Endothelial cell of umbilical vein (primary cell): ENCODE measurements around the gene SYT14. TPM values are rescaled to one million over a fixed set of nuclear protein-coding genes. Genes with fewer than 3 reads are reported as not detected.

Source experiments
- BruUV-seq: library from RNA; stranded (reverse); fragments of 400-500 nt; replicated peaks from 2 replicates; lab custom pipeline; 2021; lab: Mats Ljungman, UMichigan
- CTCF ChIA-PET: fragments of 300-600, 350-600 bp; sonication (Branson Sonifier 250); formaldehyde crosslinking; loops from one replicate; lab custom pipeline; 2021; ENCODE audit warnings: antibody characterized with exemption, inconsistent platforms; lab: Charles Lee
- POLR2A ChIA-PET: fragments of 300-600, 350-600 bp; sonication (Branson Sonifier 250); formaldehyde crosslinking; loops from one replicate; lab custom pipeline; 2021; ENCODE audit warnings: antibody characterized with exemption, inconsistent platforms; lab: Charles Lee
- DNase-seq: peaks from one replicate; pipeline ENCODE4 v3.0.0-alpha.2; 2011; ENCODE audit warnings: low read depth, low spot score
- FAIRE-seq: peaks from 2 replicates; lab custom pipeline; 2011; peaks lifted over from hg19 to GRCh38; lab: Jason Lieb, UNC
- H2AFZ ChIP-seq: 2 replicates; pipeline ENCODE4 v1.6.0; 2012; ENCODE audit warnings: low read depth, low read length, control low read depth, inconsistent platforms
- H3K27ac ChIP-seq: 2 replicates; pipeline ENCODE4 v1.5.1; 2011; ENCODE audit warnings: low read depth, mild to moderate bottlenecking, control low read depth, low read length, moderate library complexity; ENCODE audit not compliant: insufficient read depth
- H3K27me3 ChIP-seq, 2 experiments: 2 replicates each; pipeline versions ENCODE4 v1.6.0 to v1.6.1; 2011; ENCODE audit warnings: low read length in 2 of 2, mixed read lengths in 1 of 2; ENCODE audit not compliant: control insufficient read depth in 2 of 2, insufficient read depth in 2 of 2
- H3K36me3 ChIP-seq, 2 experiments: 2 replicates in 1 of 2; 3 replicates in 1 of 2; pipeline ENCODE4 v1.5.1; 2011; ENCODE audit warnings: low read length in 2 of 2, mild to moderate bottlenecking in 1 of 2, moderate library complexity in 1 of 2; ENCODE audit not compliant: control insufficient read depth in 2 of 2, insufficient read depth in 2 of 2; ENCODE audit errors: extremely low read depth in 1 of 2
- H3K4me1 ChIP-seq: 3 replicates; pipeline ENCODE4 v1.5.1; 2011; ENCODE audit warnings: mild to moderate bottlenecking, low read length; ENCODE audit not compliant: control insufficient read depth, insufficient read depth; ENCODE audit errors: extremely low read depth
- H3K4me2 ChIP-seq: 2 replicates; pipeline ENCODE4 v1.6.1; 2011; ENCODE audit warnings: low read length, control low read depth, mixed read lengths; ENCODE audit not compliant: insufficient read depth
- H3K4me3 ChIP-seq, 3 experiments: fragments of 200-600 bp in 1 of 3; sonication (generic), shearing (Covaris generic) in 1 of 3; replicated peaks in 1 of 3; 2 replicates each; pipeline ENCODE4 v1.5.1; 2011 to 2016; ENCODE audit warnings: control low read depth in 3 of 3, low read length in 3 of 3, mild to moderate bottlenecking in 2 of 3, inconsistent platforms in 1 of 3, low read depth in 1 of 3, moderate library complexity in 1 of 3; ENCODE audit not compliant: insufficient read depth in 1 of 3
- H3K79me2 ChIP-seq: 2 replicates; pipeline ENCODE4 v1.6.0; 2012; ENCODE audit warnings: low read length, inconsistent platforms; ENCODE audit not compliant: control insufficient read depth, insufficient read depth
- H3K9ac ChIP-seq: replicated peaks from 2 replicates; pipeline ENCODE3; 2011; ENCODE audit warnings: low read length, control low read depth; ENCODE audit not compliant: insufficient read depth; ENCODE audit errors: extremely low read depth
- H3K9me1 ChIP-seq: replicated peaks from 3 replicates; pipeline ENCODE4 v1.6.0; 2011; ENCODE audit warnings: mild to moderate bottlenecking, low read length; ENCODE audit not compliant: control insufficient read depth, insufficient read depth; ENCODE audit errors: extremely low read depth
- H3K9me3 ChIP-seq: replicated peaks from 2 replicates; pipeline ENCODE4 v1.5.1; 2012; ENCODE audit warnings: low read length, inconsistent platforms; ENCODE audit not compliant: control insufficient read depth, insufficient read depth
- H4K20me1 ChIP-seq: replicated peaks from 2 replicates; pipeline ENCODE3; 2011; ENCODE audit warnings: mild to moderate bottlenecking, low read length; ENCODE audit not compliant: control insufficient read depth, insufficient read depth; ENCODE audit errors: extremely low read depth
- CTCF ChIP-seq, 2 donors: IDR thresholded peaks; 1 replicate in 1 of 2; 2 replicates in 1 of 2; pipeline ENCODE4 v1.5.1; 2011; ENCODE audit warnings: low read length in 2 of 2, mild to moderate bottlenecking in 2 of 2, moderate library complexity in 2 of 2, control low read depth in 1 of 2, inconsistent platforms in 1 of 2, low read depth in 1 of 2; ENCODE audit not compliant: insufficient read depth in 1 of 2; ENCODE audit errors: extremely low read depth in 1 of 2
- EZH2 ChIP-seq: IDR thresholded peaks from 2 replicates; pipeline ENCODE4 v1.6.1; 2012; ENCODE audit warnings: borderline replicate concordance, low read depth, mild to moderate bottlenecking, moderate library complexity, low read length, inconsistent platforms; ENCODE audit not compliant: severe bottlenecking
- FOS ChIP-seq: IDR thresholded peaks from 2 replicates; pipeline ENCODE4 v1.6.1; 2011; ENCODE audit warnings: mild to moderate bottlenecking, low read length, moderate library complexity, borderline replicate concordance; ENCODE audit not compliant: insufficient read depth
- GATA2 ChIP-seq: IDR thresholded peaks from 2 replicates; pipeline ENCODE4 v1.7.0; 2011; ENCODE audit warnings: low read depth, mild to moderate bottlenecking, moderate library complexity, mixed read lengths, low read length; ENCODE audit not compliant: insufficient read length, insufficient read depth
- JUN ChIP-seq: IDR thresholded peaks from 2 replicates; pipeline ENCODE4 v1.6.1; 2011; ENCODE audit warnings: borderline replicate concordance, low read depth; ENCODE audit not compliant: insufficient read length, insufficient read depth
- MAX ChIP-seq: IDR thresholded peaks from 2 replicates; pipeline ENCODE4 v1.6.1; 2011; ENCODE audit not compliant: insufficient read depth, insufficient read length
- MYC ChIP-seq: IDR thresholded peaks from one replicate; pipeline ENCODE4 v1.6.1; 2011; ENCODE audit warnings: mild to moderate bottlenecking, low read depth, low read length
- POLR2A ChIP-seq: IDR thresholded peaks from 2 replicates; pipeline ENCODE4 v1.6.1; 2012; ENCODE audit warnings: low read depth, mild to moderate bottlenecking, control low read depth, low read length
- POLR2AphosphoS5 ChIP-seq: IDR thresholded peaks from 2 replicates; pipeline ENCODE4 v1.6.1; 2012; ENCODE audit warnings: low read depth, mild to moderate bottlenecking, control low read depth, low read length, moderate library complexity; ENCODE audit not compliant: insufficient read depth
- dilution Hi-C: fragments of 300-500 bp; cut with MboI; formaldehyde crosslinking; loops from one replicate; pipeline ENCODE4 v1.15.0; 2019; ENCODE audit warnings: low sequenced_read_pairs; ENCODE audit not compliant: extremely low pct_ligation_motif_present
- intact Hi-C: fragments of 100-400 bp; cut with micrococcal nuclease; formaldehyde crosslinking; loops from one replicate; pipeline ENCODE4 v1.10.0; 2022
- polyA plus RNA-seq, 4 experiments: library from polyadenylated mRNA; depleted of rRNA in 3 of 4; stranded (reverse) in 3 of 4; unstranded in 1 of 4; fragments of >200 nt; gene quantifications; 2 replicates each; pipeline versions ENCODE4 v1.2.1 to v1.2.3, GENCODE V29; 2011 to 2012; ENCODE audit warnings: missing spikeins in 1 of 4
- total RNA-seq: library from RNA; stranded (reverse); gene quantifications from 2 replicates; pipeline ENCODE4 v1.2.3, GENCODE V29; 2021

Gene SYT14
- total and polyA plus RNA-seq, 2 donors (not counting 3 experiments of a cell fraction or from before 2014, with no cell fraction given), result 0.08 to 0.18 TPM

GRCh38 chr1:209989525-209989924 is 51.5 kb downstream of the SYT14 start:
- H2AFZ ChIP-seq, result no peak overlapping the region
- H3K9me3 ChIP-seq, result no peaks in the 10 kb centered on the region
- no peaks in the 10 kb centered on the region for H3K9me1 ChIP-seq
- DNase-seq (peak; percentile 31), FAIRE-seq (no peak)
- H3K4me2 ChIP-seq, result no peak overlapping the region
- no TSS peak for BruUV-seq
- H3K27me3 ChIP-seq, result peaks cover 3 to 14% of the 10 kb centered on the region in 2 experiments
- POLR2A ChIA-PET, result no interaction called here
- no peak overlapping the region for H3K9ac ChIP-seq
- dilution Hi-C loops (no loop called here), intact Hi-C loops (loop anchor here (1.0 to 10.0 kb wide), 5 partner anchors 129 to 425 kb away; no protein-coding TSS in a partner anchor)
- no peaks in the 10 kb centered on the region for H3K79me2 ChIP-seq
- H3K4me1 ChIP-seq, result no peaks in the 10 kb centered on the region
- TF ChIP-seq JUN (no peak), CTCF (IDR thresholded peaks at IDR 0.05; ENCODE audit: extremely low read depth in 1 of 2, insufficient read depth in 1 of 2, low read depth in 1 of 2, low read length in 2 of 2) (no peak), FOS (no peak), GATA2 (no peak), POLR2A (no peak), MAX (no peak), POLR2AphosphoS5 (no peak), EZH2 (no peak), MYC (no peak)
- H3K4me3 ChIP-seq, result no peak overlapping the region
- CTCF ChIA-PET, result interaction anchor here (0.7 to 4.2 kb wide), 14 partner anchors 9 to 166 kb away, joined by 3 to 125 read pairs (median 5); no protein-coding TSS in a partner anchor
- H3K36me3 ChIP-seq, result no peaks in the 10 kb centered on the region
- H3K27ac ChIP-seq, result no peak overlapping the region
- no peaks in the 10 kb centered on the region for H4K20me1 ChIP-seq
